HG03196 (cell line): ENCODE measurements around the gene EBI3.
"Not testable (repeated sequence)": the region's sequence is repeated elsewhere in the genome, so short reads cannot be mapped to it uniquely, and the experiment has no call there.

Source experiments
- ATAC-seq: cut with Tn5 transposase; IDR thresholded peaks from one replicate; pipeline ENCODE4 v1.9.1; 2021; ENCODE audit not compliant: unreplicated experiment

Gene EBI3

GRCh38 chr19:4233282-4233853 is 4.0 kb downstream of the EBI3 start:
- no peak for ATAC-seq

GRCh38 chr19:4234142-4234861 is 5.0 kb downstream of the EBI3 start:
- ATAC-seq = no peak

DNA sequence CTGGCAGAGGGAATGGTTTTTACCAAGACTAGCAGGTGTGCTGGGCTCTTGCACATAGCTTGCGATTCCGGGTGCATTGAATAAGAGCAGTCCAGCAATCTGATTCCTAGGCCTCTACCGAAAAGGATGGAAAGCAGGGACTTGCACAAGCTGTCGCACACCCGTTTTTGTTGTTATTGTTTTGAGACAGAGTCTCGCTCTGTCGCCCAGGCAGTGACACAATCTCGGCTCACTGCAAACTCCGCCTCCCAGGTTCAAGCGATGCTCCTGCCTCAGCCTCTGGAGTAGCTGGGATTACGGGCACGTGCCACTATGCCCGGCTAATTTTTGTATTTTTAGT is 5.5 kb downstream of the EBI3 start:
- ATAC-seq = no peak

GRCh38 chr19:4237510-4237909 is 8.2 kb downstream of the EBI3 start:
- not testable (repeated sequence) for ATAC-seq

- ATAC-seq = no peak
Measured at GRCh38 chr19:4238831-4239230, 9.5 kb downstream of the EBI3 start.

- ATAC-seq = no peak
Measured at GRCh38 chr19:4241824-4242430, 12.6 kb downstream of the EBI3 start.

DNA sequence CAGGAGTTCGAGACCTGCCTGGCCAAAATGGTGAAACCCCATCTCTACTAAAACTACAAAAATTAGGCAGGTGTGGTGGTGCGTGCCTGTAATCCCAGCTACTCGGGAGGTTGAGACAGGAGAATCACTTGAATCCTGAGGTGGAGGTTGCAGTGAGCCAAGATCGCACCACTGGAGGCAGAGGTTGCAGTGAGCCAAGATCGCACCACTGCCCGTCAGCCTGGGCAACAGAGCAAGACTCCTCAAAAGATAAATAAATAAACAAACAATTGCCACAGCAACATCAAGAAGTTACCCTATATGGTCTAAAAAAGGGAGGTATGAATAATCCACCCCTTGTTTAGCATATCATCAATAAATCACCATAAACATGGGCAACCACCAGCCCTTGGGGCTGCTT is 16.6 kb downstream of the EBI3 start:
- not testable (repeated sequence) for ATAC-seq

- ATAC-seq = peak; percentile 84
Measured at GRCh38 chr19:4246767-4247593, 17.7 kb downstream of the EBI3 start, which contains the start of gene YJU2. Gene YJU2 (plus strand): TSS chr19:4247080. CDS start chr19:4247147, 67 bp downstream.

- ATAC-seq = no peak
Measured at GRCh38 chr19:4256563-4256962, 27.2 kb downstream of the EBI3 start.

GRCh38 chr19:4257025-4257424 is 27.7 kb downstream of the EBI3 start:
- no peak for ATAC-seq

GRCh38 chr19:4258181-4258580 is 28.9 kb downstream of the EBI3 start:
- no peak for ATAC-seq

DNA sequence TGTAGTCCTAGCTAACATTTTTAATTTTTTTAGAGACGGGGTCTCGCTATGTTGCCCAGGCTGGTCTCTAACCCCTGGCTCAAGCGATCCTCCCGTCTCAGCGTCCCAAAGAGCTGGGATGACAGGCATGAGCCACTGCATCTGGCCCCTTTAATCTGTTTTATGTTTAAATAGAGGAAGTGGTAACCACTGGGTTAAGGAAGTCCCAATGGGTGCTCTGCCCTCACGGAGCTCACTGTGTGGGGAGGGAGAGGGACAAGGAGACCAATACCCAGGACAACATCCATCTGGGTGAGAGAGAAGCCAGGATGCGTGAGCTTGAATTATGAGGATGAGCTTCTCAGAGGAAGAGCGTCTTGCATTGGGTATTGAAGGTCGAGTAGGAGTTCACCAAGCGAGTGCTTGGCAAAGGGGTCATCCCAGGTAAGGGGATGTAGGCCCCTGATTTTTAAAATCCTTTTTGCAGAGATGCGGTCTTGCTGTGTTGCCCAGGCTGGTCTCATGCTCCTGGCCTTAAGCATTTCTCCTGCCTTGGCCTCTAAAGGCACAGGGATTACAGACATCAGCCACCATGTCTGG is 31.4 kb downstream of the EBI3 start:
- no peak for ATAC-seq

- no peak for ATAC-seq
Measured at GRCh38 chr19:4264812-4265211, 35.5 kb downstream of the EBI3 start.

DNA sequence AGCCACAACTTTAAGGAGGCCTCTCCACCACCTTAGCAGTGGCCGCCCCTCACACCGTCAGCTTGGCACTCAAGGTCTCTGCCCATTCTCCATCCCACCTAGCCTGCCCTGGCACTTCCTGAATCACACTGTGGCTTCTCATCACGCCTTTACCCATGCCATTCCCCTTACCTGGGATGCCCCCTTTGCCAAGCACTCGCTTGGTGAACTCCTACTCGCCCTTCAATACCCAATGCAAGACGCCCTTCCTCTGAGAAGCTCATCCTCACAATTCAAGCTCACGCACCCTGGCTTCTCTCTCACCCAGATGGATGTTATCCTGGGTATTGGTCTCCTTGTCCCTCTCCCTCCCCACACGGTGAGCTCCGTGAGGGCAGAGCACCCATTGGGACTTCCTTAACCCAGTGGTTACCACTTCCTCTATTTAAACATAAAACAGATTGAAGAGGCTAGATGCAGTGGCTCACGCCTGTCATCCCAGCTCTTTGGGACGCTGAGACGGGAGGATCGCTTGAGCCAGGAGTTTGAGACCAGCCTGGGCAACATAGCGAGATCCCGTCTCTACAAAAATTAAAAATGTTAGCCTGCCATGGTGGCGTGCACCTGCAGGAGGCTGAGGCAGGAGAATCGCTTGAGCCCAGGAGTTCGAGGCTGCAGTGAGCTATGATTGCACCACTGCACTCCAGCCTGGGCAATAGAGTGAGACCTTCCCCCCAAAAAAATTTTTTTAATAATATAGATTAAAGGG is 37.1 kb downstream of the EBI3 start:
- ATAC-seq = no peak

- ATAC-seq = no peak
Measured at GRCh38 chr19:4267101-4267900, 38.0 kb downstream of the EBI3 start.

- ATAC-seq = no peak
Measured at GRCh38 chr19:4267901-4268815, 38.8 kb downstream of the EBI3 start.

GRCh38 chr19:4268816-4269430 is 39.6 kb downstream of the EBI3 start:
- no peak for ATAC-seq

GRCh38 chr19:4272894-4273293 is 43.6 kb downstream of the EBI3 start:
- no peak for ATAC-seq
